ENCODE data around the gene RHOBTB3.
A peak's percentile ranks its signal among the peaks of the same experiment; 100 is the strongest.

- TF ChIP-seq POLR2AphosphoS5 (IDR thresholded peaks at IDR 0.05; ENCODE audit: insufficient read depth, low read depth, low read length) (no peak), FOS (IDR thresholded peaks at IDR 0.05; ENCODE audit: borderline replicate concordance, insufficient read depth, low read length) (peak; percentile 28), CTCF (IDR thresholded peaks at IDR 0.05; ENCODE audit: extremely low read depth in 1 of 2, insufficient read depth in 1 of 2, low read depth in 1 of 2, low read length in 2 of 2) (no peak), POLR2A (IDR thresholded peaks at IDR 0.05; ENCODE audit: low read depth, low read length) (no peak)
These were observed 104.7 kb downstream of the RHOBTB3 start for GRCh38 chr5:95835682-95836385.

All from endothelial cell of umbilical vein (primary cell).